ENCODE data around the gene RALGAPA1. TPM values are rescaled to one million over a fixed set of nuclear protein-coding genes. Genes with fewer than 3 reads are reported as not detected.

Gene RALGAPA1
- total and polyA plus RNA-seq, 2 donors (not counting 1 experiment from before 2014, with no cell fraction given): 7.2 to 34.5 TPM

DNA sequence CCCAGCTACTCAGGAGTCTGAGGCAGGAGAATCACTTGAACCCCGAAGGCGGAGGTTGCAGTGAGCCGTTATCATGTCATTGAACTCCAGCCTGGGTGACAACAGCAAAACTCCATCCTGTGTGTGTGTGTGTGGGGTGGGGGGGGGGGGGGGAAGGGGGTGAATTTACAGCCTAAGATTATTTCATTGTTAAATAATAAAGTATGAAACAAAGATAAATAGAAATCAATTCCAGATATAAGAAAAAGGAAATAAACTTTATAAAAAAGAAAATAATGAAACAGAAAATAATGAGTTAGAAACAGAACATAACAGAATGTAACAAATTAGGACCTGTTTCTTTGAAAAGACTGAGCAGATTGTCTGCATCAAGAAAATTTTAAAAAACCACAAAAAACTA lies 191.6 kb downstream of the RALGAPA1 start:
- H3K27ac ChIP-seq (ENCODE audit: insufficient read depth, low read length): no peak overlapping the region
- H2AFZ ChIP-seq (ENCODE audit: low read length): no peak overlapping the region
- H4K20me1 ChIP-seq (ENCODE audit: control insufficient read depth, extremely low read depth, insufficient read depth, low read length): no peaks in the 10 kb centered on the region
- H3K9ac ChIP-seq (ENCODE audit: insufficient read depth, low read length): no peak overlapping the region
- no peaks in the 10 kb centered on the region for H3K79me2 ChIP-seq (ENCODE audit: control insufficient read depth, insufficient read depth, low read length)
- no peak overlapping the region for H3K4me3 ChIP-seq (replicated peaks in 1 of 4; ENCODE audit: control extremely low read depth in 1 of 4, insufficient read depth in 1 of 4, low read depth in 3 of 4, low read length in 4 of 4)
- no peak for DNase-seq (ENCODE audit: low read depth in 2 of 2)
- H3K27me3 ChIP-seq (ENCODE audit: control insufficient read depth, insufficient read depth, low read length): no peaks in the 10 kb centered on the region
- H3K9me3 ChIP-seq (ENCODE audit: control insufficient read depth, insufficient read depth, low read depth, low read length): no peaks in the 10 kb centered on the region
- TF ChIP-seq EZH2 (IDR thresholded peaks at IDR 0.05; ENCODE audit: low read length, missing control alignments): no peak
- TF ChIP-seq, protein P1, sequence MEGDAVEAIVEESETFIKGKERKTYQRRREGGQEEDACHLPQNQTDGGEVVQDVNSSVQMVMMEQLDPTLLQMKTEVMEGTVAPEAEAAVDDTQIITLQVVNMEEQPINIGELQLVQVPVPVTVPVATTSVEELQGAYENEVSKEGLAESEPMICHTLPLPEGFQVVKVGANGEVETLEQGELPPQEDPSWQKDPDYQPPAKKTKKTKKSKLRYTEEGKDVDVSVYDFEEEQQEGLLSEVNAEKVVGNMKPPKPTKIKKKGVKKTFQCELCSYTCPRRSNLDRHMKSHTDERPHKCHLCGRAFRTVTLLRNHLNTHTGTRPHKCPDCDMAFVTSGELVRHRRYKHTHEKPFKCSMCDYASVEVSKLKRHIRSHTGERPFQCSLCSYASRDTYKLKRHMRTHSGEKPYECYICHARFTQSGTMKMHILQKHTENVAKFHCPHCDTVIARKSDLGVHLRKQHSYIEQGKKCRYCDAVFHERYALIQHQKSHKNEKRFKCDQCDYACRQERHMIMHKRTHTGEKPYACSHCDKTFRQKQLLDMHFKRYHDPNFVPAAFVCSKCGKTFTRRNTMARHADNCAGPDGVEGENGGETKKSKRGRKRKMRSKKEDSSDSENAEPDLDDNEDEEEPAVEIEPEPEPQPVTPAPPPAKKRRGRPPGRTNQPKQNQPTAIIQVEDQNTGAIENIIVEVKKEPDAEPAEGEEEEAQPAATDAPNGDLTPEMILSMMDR (conservative IDR thresholded peaks at IDR 0.05 in 1 of 2, IDR thresholded peaks at IDR 0.05 in 1 of 2; ENCODE audit: low read depth in 1 of 2, low read length in 2 of 2): no peak
- no peaks in the 10 kb centered on the region for H3K36me3 ChIP-seq (ENCODE audit: control insufficient read depth, insufficient read depth, low read length)
- H3K4me2 ChIP-seq (ENCODE audit: extremely low read depth, insufficient read depth, low read length): no peak overlapping the region
- no peaks in the 10 kb centered on the region for H3K4me1 ChIP-seq (ENCODE audit: control insufficient read depth, extremely low read depth, insufficient read depth, low read length)

DNA sequence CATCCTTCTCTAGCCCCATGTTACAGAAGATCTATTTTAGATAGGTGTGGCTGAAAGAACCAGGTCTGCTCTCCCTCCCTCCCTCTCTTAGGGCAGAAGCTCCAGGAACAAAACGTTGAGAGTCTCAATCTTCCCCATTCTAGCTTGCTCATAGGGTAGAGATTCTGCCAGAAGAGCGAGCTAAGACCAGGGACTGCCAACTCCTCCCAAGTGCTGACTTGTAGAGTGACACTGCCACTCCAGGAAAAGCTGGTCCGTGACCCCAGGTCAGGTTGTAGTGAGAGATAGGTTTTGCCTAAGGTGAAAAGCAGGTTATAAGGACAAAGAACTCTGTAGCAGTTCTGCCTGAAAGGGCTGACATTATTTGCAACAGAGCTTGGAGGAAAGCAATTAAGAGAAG lies 201.7 kb downstream of the RALGAPA1 start:
- TF ChIP-seq, protein P1 (conservative IDR thresholded peaks at IDR 0.05 in 1 of 2, IDR thresholded peaks at IDR 0.05 in 1 of 2; ENCODE audit: low read depth in 1 of 2, low read length in 2 of 2): no peak
- TF ChIP-seq EZH2 (IDR thresholded peaks at IDR 0.05; ENCODE audit: low read length, missing control alignments): no peak
- no peak overlapping the region for H2AFZ ChIP-seq (ENCODE audit: low read length)
- H3K36me3 ChIP-seq (ENCODE audit: control insufficient read depth, insufficient read depth, low read length): no peaks in the 10 kb centered on the region
- no peak overlapping the region for H3K4me3 ChIP-seq (replicated peaks in 1 of 4; ENCODE audit: control extremely low read depth in 1 of 4, insufficient read depth in 1 of 4, low read depth in 3 of 4, low read length in 4 of 4)
- H3K4me1 ChIP-seq (ENCODE audit: control insufficient read depth, extremely low read depth, insufficient read depth, low read length): no peaks in the 10 kb centered on the region
- no peak overlapping the region for H3K9ac ChIP-seq (ENCODE audit: insufficient read depth, low read length)
- no peak for DNase-seq (ENCODE audit: low read depth in 2 of 2)
- H3K27me3 ChIP-seq (ENCODE audit: control insufficient read depth, insufficient read depth, low read length): no peaks in the 10 kb centered on the region
- no peak overlapping the region for H3K27ac ChIP-seq (ENCODE audit: insufficient read depth, low read length)
- no peaks in the 10 kb centered on the region for H3K79me2 ChIP-seq (ENCODE audit: control insufficient read depth, insufficient read depth, low read length)
- H4K20me1 ChIP-seq (ENCODE audit: control insufficient read depth, extremely low read depth, insufficient read depth, low read length): no peaks in the 10 kb centered on the region
- H3K4me2 ChIP-seq (ENCODE audit: extremely low read depth, insufficient read depth, low read length): no peak overlapping the region
- H3K9me3 ChIP-seq (ENCODE audit: control insufficient read depth, insufficient read depth, low read depth, low read length): no peaks in the 10 kb centered on the region

DNA sequence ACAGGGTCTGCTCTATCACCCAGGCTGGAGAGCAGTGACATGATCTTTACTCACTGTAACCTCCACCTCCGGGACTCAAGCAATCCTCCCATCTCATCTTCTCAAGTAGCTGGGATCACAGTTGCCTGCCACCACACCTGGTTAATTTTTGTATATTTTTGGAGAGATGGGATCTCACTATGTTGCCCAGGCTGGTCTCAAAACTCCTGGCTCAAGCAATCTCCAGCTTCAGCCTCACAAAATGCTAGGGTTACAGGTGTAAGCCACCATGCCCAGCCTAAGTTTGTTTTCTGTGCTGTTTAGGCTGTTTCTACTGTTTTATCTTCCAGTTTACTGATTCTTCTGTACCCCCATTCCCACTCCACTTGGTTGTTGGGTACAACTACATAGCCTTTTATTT lies 208.8 kb downstream of the RALGAPA1 start:
- no peak overlapping the region for H3K27ac ChIP-seq (ENCODE audit: insufficient read depth, low read length)
- no peak for TF ChIP-seq EZH2 (IDR thresholded peaks at IDR 0.05; ENCODE audit: low read length, missing control alignments)
- TF ChIP-seq, protein P1 (conservative IDR thresholded peaks at IDR 0.05 in 1 of 2, IDR thresholded peaks at IDR 0.05 in 1 of 2; ENCODE audit: low read depth in 1 of 2, low read length in 2 of 2): no peak
- H3K4me2 ChIP-seq (ENCODE audit: extremely low read depth, insufficient read depth, low read length): no peak overlapping the region
- no peak overlapping the region for H3K9ac ChIP-seq (ENCODE audit: insufficient read depth, low read length)
- H3K27me3 ChIP-seq (ENCODE audit: control insufficient read depth, insufficient read depth, low read length): no peaks in the 10 kb centered on the region
- no peak overlapping the region for H3K4me3 ChIP-seq (replicated peaks in 1 of 4; ENCODE audit: control extremely low read depth in 1 of 4, insufficient read depth in 1 of 4, low read depth in 3 of 4, low read length in 4 of 4)
- no peaks in the 10 kb centered on the region for H3K9me3 ChIP-seq (ENCODE audit: control insufficient read depth, insufficient read depth, low read depth, low read length)
- H3K79me2 ChIP-seq (ENCODE audit: control insufficient read depth, insufficient read depth, low read length): no peaks in the 10 kb centered on the region
- no peaks in the 10 kb centered on the region for H4K20me1 ChIP-seq (ENCODE audit: control insufficient read depth, extremely low read depth, insufficient read depth, low read length)
- no peaks in the 10 kb centered on the region for H3K4me1 ChIP-seq (ENCODE audit: control insufficient read depth, extremely low read depth, insufficient read depth, low read length)
- H3K36me3 ChIP-seq (ENCODE audit: control insufficient read depth, insufficient read depth, low read length): no peaks in the 10 kb centered on the region
- no peak overlapping the region for H2AFZ ChIP-seq (ENCODE audit: low read length)
- DNase-seq (ENCODE audit: low read depth in 2 of 2): no peak

Measured in fibroblast of lung (primary cell).